Caco-2 (cell line): ENCODE results near the gene LECT2. TPM values are rescaled to one million over a fixed set of nuclear protein-coding genes. Genes with fewer than 3 reads are reported as not detected.

Experiments used
- BruUV-seq: library from RNA; stranded (reverse); fragments of 400-500 nt; replicated peaks from 2 replicates; lab custom pipeline; 2021; lab: Mats Ljungman, UMichigan
- CTCF ChIA-PET: fragments of 300-600 bp; sonication (Branson Sonifier 250); formaldehyde crosslinking; loops from one replicate; lab custom pipeline; 2022; ENCODE audit warnings: antibody characterized with exemption; lab: Charles Lee
- POLR2A ChIA-PET: fragments of 300-600 bp; sonication (Branson Sonifier 250); formaldehyde crosslinking; loops from one replicate; lab custom pipeline; 2022; ENCODE audit warnings: antibody characterized with exemption; lab: Charles Lee
- DNase-seq, 2 experiments: peaks; one replicate each; pipeline versions ENCODE4 v3.0.0 to v3.0.0-alpha.2; 2020 to 2022
- H3K27me3 ChIP-seq: replicated peaks from 2 replicates; pipeline ENCODE4 v1.6.0; 2011; ENCODE audit warnings: low read length; ENCODE audit not compliant: control insufficient read depth, insufficient read depth
- H3K36me3 ChIP-seq: 2 replicates; pipeline ENCODE4 v1.5.1; 2011; ENCODE audit warnings: low read length; ENCODE audit not compliant: control insufficient read depth, insufficient read depth
- H3K4me1 ChIP-seq: fragments of 250-450 bp; sonication (Bioruptor Pico); 2 replicates; pipeline ENCODE4 v1.5.1; 2020; ENCODE audit warnings: mild to moderate bottlenecking
- H3K4me3 ChIP-seq: 2 replicates; pipeline ENCODE4 v1.5.1; 2011; ENCODE audit warnings: low read depth, mild to moderate bottlenecking, control low read depth, low read length
- H3K9me3 ChIP-seq: fragments of 250-450 bp; sonication (Bioruptor Pico); 2 replicates; pipeline ENCODE4 v1.5.1; 2020; ENCODE audit warnings: mild to moderate bottlenecking, moderate library complexity
- H3K27ac Mint-ChIP-seq: one replicate; pipeline ENCODE4 v1.8.0; 2022; ENCODE audit warnings: mixed read lengths; ENCODE audit not compliant: unreplicated experiment
- H3K27me3 Mint-ChIP-seq: one replicate; pipeline ENCODE4 v1.8.0; 2022; ENCODE audit warnings: mixed read lengths; ENCODE audit not compliant: insufficient read depth, unreplicated experiment
- H3K36me3 Mint-ChIP-seq: one replicate; pipeline ENCODE4 v1.8.0; 2022; ENCODE audit warnings: mild to moderate bottlenecking, mixed read lengths; ENCODE audit not compliant: insufficient read depth, unreplicated experiment
- H3K4me1 Mint-ChIP-seq: one replicate; pipeline ENCODE4 v1.8.0; 2022; ENCODE audit warnings: low read depth, mixed read lengths; ENCODE audit not compliant: unreplicated experiment
- H3K4me3 Mint-ChIP-seq: one replicate; pipeline ENCODE4 v1.8.0; 2022; ENCODE audit warnings: mild to moderate bottlenecking, moderate library complexity, mixed read lengths; ENCODE audit not compliant: unreplicated experiment
- H3K9me3 Mint-ChIP-seq: one replicate; pipeline ENCODE4 v1.8.0; 2022; ENCODE audit warnings: mixed read lengths; ENCODE audit not compliant: unreplicated experiment
- CTCF ChIP-seq, 2 experiments: fragments of 200-600 bp in 1 of 2; IDR thresholded peaks; 1 replicate in 1 of 2; 2 replicates in 1 of 2; pipeline versions ENCODE4 v1.5.1 to v1.8.0; 2011 to 2022; ENCODE audit warnings: antibody characterized with exemption in 1 of 2, control low read depth in 1 of 2, inconsistent platforms in 1 of 2, low read depth in 1 of 2, low read length in 1 of 2, mild to moderate bottlenecking in 1 of 2, moderate library complexity in 1 of 2; ENCODE audit not compliant: insufficient read depth in 1 of 2, severe bottlenecking in 1 of 2, unreplicated experiment in 1 of 2
- intact Hi-C: fragments of 100-400 bp; cut with micrococcal nuclease; formaldehyde crosslinking; loops from one replicate; pipeline ENCODE4 v1.10.0; 2022; ENCODE audit not compliant: unreplicated experiment
- total RNA-seq: library from RNA; stranded (reverse); gene quantifications from 2 replicates; pipeline ENCODE4 v1.2.3, GENCODE V29; 2022

LECT2 gene
- total RNA-seq, 1 experiment from 2014 or later = 0.70 TPM

DNA sequence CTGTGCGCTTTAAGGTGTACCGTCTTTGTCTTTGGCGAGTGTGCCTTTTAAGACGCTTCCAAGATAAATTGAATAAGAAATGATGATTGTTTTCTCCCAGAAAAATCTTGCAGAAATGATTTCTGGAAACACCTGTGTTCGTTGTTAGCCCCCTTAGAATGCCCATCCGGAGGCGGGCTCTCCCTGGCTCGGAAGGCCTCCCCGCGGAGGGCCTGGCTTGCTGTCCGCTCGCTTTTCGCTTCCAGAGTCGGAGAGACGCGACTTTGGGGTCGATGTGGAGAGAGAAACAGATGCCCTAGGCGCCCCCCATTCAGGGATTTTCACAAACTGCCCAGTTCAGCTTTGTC is 23.9 kb downstream of the LECT2 start:
- TF ChIP-seq CTCF (IDR thresholded peaks at IDR 0.05; ENCODE audit: insufficient read depth in 1 of 2, low read depth in 1 of 2, low read length in 1 of 2, severe bottlenecking in 1 of 2, unreplicated experiment in 1 of 2) = no peak
- intact Hi-C loops = no loop called here
- BruUV-seq = no TSS peak

DNA sequence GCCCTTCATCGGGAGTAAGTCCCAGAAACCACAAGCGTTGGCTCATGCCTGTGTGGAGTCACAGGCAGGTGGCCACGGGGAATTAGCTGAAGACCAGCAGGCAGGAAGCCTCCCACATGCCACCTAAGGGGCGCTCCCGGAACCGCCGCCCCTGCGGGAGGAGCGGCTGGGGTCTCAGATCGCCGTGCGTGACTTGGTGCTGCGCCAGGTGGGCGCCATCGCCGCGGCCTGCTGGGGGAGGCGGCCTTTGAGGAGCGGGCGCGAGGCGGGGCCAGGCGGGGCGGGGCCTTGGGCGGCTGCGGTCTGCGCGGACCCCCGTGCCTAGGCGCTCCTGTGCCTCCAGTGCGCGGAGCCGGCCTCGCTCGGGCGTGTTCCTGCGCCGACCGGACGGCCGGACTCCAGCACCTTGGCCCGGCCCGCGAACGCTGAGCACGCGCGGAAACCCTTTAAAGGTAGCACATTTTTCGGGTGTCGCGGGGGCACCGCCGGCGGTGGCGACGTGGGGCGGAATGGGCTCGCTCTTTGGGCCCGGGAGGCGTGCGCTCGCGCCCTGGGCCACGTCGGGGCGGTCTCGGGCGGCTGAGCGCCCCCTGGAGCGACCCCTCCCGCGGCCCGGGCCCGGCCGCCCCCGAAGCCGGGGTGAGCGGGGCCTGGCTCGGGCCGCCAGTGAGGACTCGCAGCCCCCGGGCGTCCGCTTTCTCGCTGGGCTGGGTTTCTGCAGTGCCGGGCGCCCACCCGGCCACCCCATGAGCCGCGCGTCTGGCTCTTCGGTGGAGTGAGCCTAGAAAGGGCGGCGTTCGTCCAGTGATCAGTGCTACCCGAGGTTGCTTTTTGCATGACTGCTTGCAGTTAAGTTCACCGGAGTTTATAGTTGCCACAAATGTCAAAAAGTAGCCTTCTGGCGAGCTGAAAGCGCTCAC is 24.5 kb downstream of the LECT2 start:
- no TSS peak for BruUV-seq
- no peak for TF ChIP-seq CTCF (IDR thresholded peaks at IDR 0.05; ENCODE audit: insufficient read depth in 1 of 2, low read depth in 1 of 2, low read length in 1 of 2, severe bottlenecking in 1 of 2, unreplicated experiment in 1 of 2)
- no peaks in the 10 kb centered on the region for H3K9me3 Mint-ChIP-seq
- H3K4me1 Mint-ChIP-seq = peaks cover 14% of the 10 kb centered on the region
- DNase-seq = no peak
- no peaks in the 10 kb centered on the region for H3K27me3 Mint-ChIP-seq
- POLR2A ChIA-PET = no interaction called here
- H3K27ac Mint-ChIP-seq = no peak overlapping the region
- Histone ChIP-seq H3K27me3 (no peaks in the 10 kb centered on the region), H3K4me1 (peaks cover 14% of the 10 kb centered on the region), H3K9me3 (no peaks in the 10 kb centered on the region; the same call in 1 of the 2 replicates), H3K4me3 (no peak overlapping the region), H3K36me3 (no peaks in the 10 kb centered on the region)
- no peak overlapping the region for H3K4me3 Mint-ChIP-seq
- H3K36me3 Mint-ChIP-seq = no peaks in the 10 kb centered on the region
- intact Hi-C loops = no loop called here
- CTCF ChIA-PET = no interaction called here

More for the DNA sequence above, 23.9 kb downstream of the LECT2 start:
- H3K9me3 Mint-ChIP-seq = no peaks in the 10 kb centered on the region
- H3K4me1 Mint-ChIP-seq = peaks cover 14% of the 10 kb centered on the region
- no peak overlapping the region for H3K27ac Mint-ChIP-seq
- H3K27me3 ChIP-seq = no peaks in the 10 kb centered on the region
- CTCF ChIA-PET = no interaction called here
- no peak overlapping the region for H3K4me3 ChIP-seq
- no peak for DNase-seq
- H3K27me3 Mint-ChIP-seq = no peaks in the 10 kb centered on the region
- no peaks in the 10 kb centered on the region for H3K36me3 ChIP-seq
- H3K9me3 ChIP-seq = no peaks in the 10 kb centered on the region; the same call in 1 of the 2 replicates
- H3K4me1 ChIP-seq = peaks cover 13% of the 10 kb centered on the region
- no peaks in the 10 kb centered on the region for H3K36me3 Mint-ChIP-seq
- POLR2A ChIA-PET = no interaction called here
- no peak overlapping the region for H3K4me3 Mint-ChIP-seq

GRCh38 chr5:135921388-135921787 is 33.4 kb downstream of the LECT2 start:
- intact Hi-C loops = no loop called here
- no TSS peak for BruUV-seq
- Mint-ChIP-seq H3K36me3 (no peaks in the 10 kb centered on the region), H3K4me1 (peaks cover 6% of the 10 kb centered on the region), H3K27ac (no peak overlapping the region), H3K27me3 (peaks cover 9% of the 10 kb centered on the region), H3K4me3 (no peak overlapping the region), H3K9me3 (no peaks in the 10 kb centered on the region)
- H3K27me3 ChIP-seq = no peaks in the 10 kb centered on the region
- no peak overlapping the region for H3K4me3 ChIP-seq
- CTCF ChIA-PET = no interaction called here
- H3K9me3 ChIP-seq = no peaks in the 10 kb centered on the region
- no peaks in the 10 kb centered on the region for H3K36me3 ChIP-seq
- POLR2A ChIA-PET = no interaction called here
- no peak for TF ChIP-seq CTCF (IDR thresholded peaks at IDR 0.05; ENCODE audit: insufficient read depth in 1 of 2, low read depth in 1 of 2, low read length in 1 of 2, severe bottlenecking in 1 of 2, unreplicated experiment in 1 of 2)
- peaks cover 5% of the 10 kb centered on the region; the same call in 1 of the 2 replicates for H3K4me1 ChIP-seq
- no peak for DNase-seq
